ENCODE data around the gene JPH3. TPM values are rescaled to one million over a fixed set of nuclear protein-coding genes. Genes with fewer than 3 reads are reported as not detected.

The JPH3 gene
- total and polyA plus RNA-seq, 4 donors, result 12.6 to 79.7 (median 54.0) TPM

GRCh38 chr16:87595712-87596111, 6.6 kb upstream of the JPH3 start:
- H3K4me3 ChIP-seq (ENCODE audit: low read depth, low read length), result no peak overlapping the region
- H3K9me3 ChIP-seq (ENCODE audit: control insufficient read depth, insufficient read depth, low read length), result no peaks in the 10 kb centered on the region
- peaks cover 9% of the 10 kb centered on the region for H3K27me3 ChIP-seq (ENCODE audit: control insufficient read depth, insufficient read depth, low read length)
- no peaks in the 10 kb centered on the region for H3K4me1 ChIP-seq (ENCODE audit: control insufficient read depth, insufficient read depth, low read length)
- H3K36me3 ChIP-seq (ENCODE audit: control insufficient read depth, insufficient read depth, low read length), result no peaks in the 10 kb centered on the region
- 100% methylated on average over 1 of the region's 5 CpGs for WGBS (ENCODE audit: insufficient coverage)
- no peak for DNase-seq (ENCODE audit: low read depth in 4 of 6, low spot score in 6 of 6)
- H3K27ac ChIP-seq (ENCODE audit: low read depth, low read length), result no peak overlapping the region

GRCh38 chr16:87597324-87597830, 4.9 kb upstream of the JPH3 start:
- Histone ChIP-seq H3K27me3 (ENCODE audit: control insufficient read depth, insufficient read depth, low read length) (peaks cover 17% of the 10 kb centered on the region), H3K4me3 (ENCODE audit: low read depth, low read length) (no peak overlapping the region), H3K9me3 (ENCODE audit: control insufficient read depth, insufficient read depth, low read length) (no peaks in the 10 kb centered on the region), H3K36me3 (ENCODE audit: control insufficient read depth, insufficient read depth, low read length) (no peaks in the 10 kb centered on the region), H3K27ac (ENCODE audit: low read depth, low read length) (no peak overlapping the region), H3K4me1 (ENCODE audit: control insufficient read depth, insufficient read depth, low read length) (peaks cover 10% of the 10 kb centered on the region)
- no peak for DNase-seq (ENCODE audit: low read depth in 4 of 6, low spot score in 6 of 6)
- 98% methylated on average over 6 of the region's 6 CpGs for WGBS (ENCODE audit: insufficient coverage)

- no peak for DNase-seq (ENCODE audit: low read depth in 4 of 6, low spot score in 6 of 6)
- H3K4me3 ChIP-seq (ENCODE audit: low read depth, low read length), result no peak overlapping the region
- H3K4me1 ChIP-seq (ENCODE audit: control insufficient read depth, insufficient read depth, low read length), result peaks cover 16% of the 10 kb centered on the region
- peaks cover 22% of the 10 kb centered on the region for H3K27me3 ChIP-seq (ENCODE audit: control insufficient read depth, insufficient read depth, low read length)
- no peak overlapping the region for H3K27ac ChIP-seq (ENCODE audit: low read depth, low read length)
- no peaks in the 10 kb centered on the region for H3K36me3 ChIP-seq (ENCODE audit: control insufficient read depth, insufficient read depth, low read length)
- WGBS (ENCODE audit: insufficient coverage), result 78% methylated on average over 2 of the region's 5 CpGs
- no peaks in the 10 kb centered on the region for H3K9me3 ChIP-seq (ENCODE audit: control insufficient read depth, insufficient read depth, low read length)
Observed at GRCh38 chr16:87598431-87598830, 3.9 kb upstream of the JPH3 start.

GRCh38 chr16:87600246-87600645, 2.1 kb upstream of the JPH3 start:
- Histone ChIP-seq H3K4me3 (ENCODE audit: low read depth, low read length) (no peak overlapping the region), H3K27ac (ENCODE audit: low read depth, low read length) (no peak overlapping the region), H3K9me3 (ENCODE audit: control insufficient read depth, insufficient read depth, low read length) (no peaks in the 10 kb centered on the region), H3K4me1 (ENCODE audit: control insufficient read depth, insufficient read depth, low read length) (peaks cover 34% of the 10 kb centered on the region), H3K27me3 (ENCODE audit: control insufficient read depth, insufficient read depth, low read length) (peaks cover 37% of the 10 kb centered on the region), H3K36me3 (ENCODE audit: control insufficient read depth, insufficient read depth, low read length) (peaks cover 5% of the 10 kb centered on the region)
- DNase-seq (ENCODE audit: low read depth in 4 of 6, low spot score in 6 of 6), result no peak
- 65% methylated on average over 6 of the region's 6 CpGs for WGBS (ENCODE audit: insufficient coverage)

GRCh38 chr16:87601401-87601981, 817 bp upstream of the JPH3 start:
- peak overlapping the region; percentile 29 for H3K4me3 ChIP-seq (ENCODE audit: low read depth, low read length)
- H3K27ac ChIP-seq (ENCODE audit: low read depth, low read length), result no peak overlapping the region
- H3K27me3 ChIP-seq (ENCODE audit: control insufficient read depth, insufficient read depth, low read length), result peaks cover 41% of the 10 kb centered on the region
- no peaks in the 10 kb centered on the region for H3K9me3 ChIP-seq (ENCODE audit: control insufficient read depth, insufficient read depth, low read length)
- 6% methylated on average over 20 of the region's 32 CpGs for WGBS (ENCODE audit: insufficient coverage)
- H3K4me1 ChIP-seq (ENCODE audit: control insufficient read depth, insufficient read depth, low read length), result peaks cover 46% of the 10 kb centered on the region
- DNase-seq (ENCODE audit: low read depth in 4 of 6, low spot score in 6 of 6), result peak in 2 of 6 donors; percentile 26 to 67
- H3K36me3 ChIP-seq (ENCODE audit: control insufficient read depth, insufficient read depth, low read length), result peaks cover 5% of the 10 kb centered on the region

- whole genome bisulfite sequencing (ENCODE audit: insufficient coverage), result under 1% methylated on average over 96 of the region's 97 CpGs
- H3K36me3 ChIP-seq (ENCODE audit: control insufficient read depth, insufficient read depth, low read length), result peaks cover 14% of the 10 kb centered on the region
- H3K9me3 ChIP-seq (ENCODE audit: control insufficient read depth, insufficient read depth, low read length), result no peaks in the 10 kb centered on the region
- H3K4me1 ChIP-seq (ENCODE audit: control insufficient read depth, insufficient read depth, low read length), result peaks cover 53% of the 10 kb centered on the region
- peak in 2 of 6 donors; percentile 60 to 71 for DNase-seq (ENCODE audit: low read depth in 4 of 6, low spot score in 6 of 6)
- peaks cover 41% of the 10 kb centered on the region for H3K27me3 ChIP-seq (ENCODE audit: control insufficient read depth, insufficient read depth, low read length)
- H3K27ac ChIP-seq (ENCODE audit: low read depth, low read length), result no peak overlapping the region
- H3K4me3 ChIP-seq (ENCODE audit: low read depth, low read length), result peak overlapping the region; percentile 48
Observed at GRCh38 chr16:87602821-87603683, 744 bp downstream of the JPH3 start.

- Histone ChIP-seq H3K4me3 (ENCODE audit: low read depth, low read length) (peak overlapping the region; percentile 48), H3K27me3 (ENCODE audit: control insufficient read depth, insufficient read depth, low read length) (peaks cover 41% of the 10 kb centered on the region), H3K9me3 (ENCODE audit: control insufficient read depth, insufficient read depth, low read length) (no peaks in the 10 kb centered on the region), H3K4me1 (ENCODE audit: control insufficient read depth, insufficient read depth, low read length) (peaks cover 53% of the 10 kb centered on the region), H3K27ac (ENCODE audit: low read depth, low read length) (no peak overlapping the region), H3K36me3 (ENCODE audit: control insufficient read depth, insufficient read depth, low read length) (peaks cover 23% of the 10 kb centered on the region)
- WGBS (ENCODE audit: insufficient coverage), result 5% methylated on average over 43 of the region's 44 CpGs
- peak in 2 of 6 donors; percentile 73 to 83 for DNase-seq (ENCODE audit: low read depth in 4 of 6, low spot score in 6 of 6)
Observed at GRCh38 chr16:87603684-87604633, 1.7 kb downstream of the JPH3 start.

- H3K4me3 ChIP-seq (ENCODE audit: low read depth, low read length), result peak overlapping the region; percentile 48
- 33% methylated on average over 22 of the region's 22 CpGs for WGBS (ENCODE audit: insufficient coverage)
- peaks cover 26% of the 10 kb centered on the region for H3K36me3 ChIP-seq (ENCODE audit: control insufficient read depth, insufficient read depth, low read length)
- no peaks in the 10 kb centered on the region for H3K9me3 ChIP-seq (ENCODE audit: control insufficient read depth, insufficient read depth, low read length)
- peaks cover 41% of the 10 kb centered on the region for H3K27me3 ChIP-seq (ENCODE audit: control insufficient read depth, insufficient read depth, low read length)
- DNase-seq (ENCODE audit: low read depth in 4 of 6, low spot score in 6 of 6), result peak in 2 of 6 donors; percentile 23 to 73
- peaks cover 53% of the 10 kb centered on the region for H3K4me1 ChIP-seq (ENCODE audit: control insufficient read depth, insufficient read depth, low read length)
- H3K27ac ChIP-seq (ENCODE audit: low read depth, low read length), result no peak overlapping the region
Observed at GRCh38 chr16:87604634-87605111, 2.4 kb downstream of the JPH3 start.

GRCh38 chr16:87607223-87607622, 4.9 kb downstream of the JPH3 start:
- Histone ChIP-seq H3K27ac (ENCODE audit: low read depth, low read length) (no peak overlapping the region), H3K4me1 (ENCODE audit: control insufficient read depth, insufficient read depth, low read length) (peaks cover 43% of the 10 kb centered on the region), H3K36me3 (ENCODE audit: control insufficient read depth, insufficient read depth, low read length) (peaks cover 26% of the 10 kb centered on the region), H3K27me3 (ENCODE audit: control insufficient read depth, insufficient read depth, low read length) (peaks cover 27% of the 10 kb centered on the region), H3K9me3 (ENCODE audit: control insufficient read depth, insufficient read depth, low read length) (no peaks in the 10 kb centered on the region), H3K4me3 (ENCODE audit: low read depth, low read length) (no peak overlapping the region)
- DNase-seq (ENCODE audit: low read depth in 4 of 6, low spot score in 6 of 6), result no peak
- 88% methylated on average over 17 of the region's 19 CpGs for WGBS (ENCODE audit: insufficient coverage)

Data from spinal cord (tissue), 10 donors.